GM18873 (cell line): ENCODE data around the gene TBCD.

Experiments
- ATAC-seq: cut with Tn5 transposase; IDR thresholded peaks from one replicate; pipeline ENCODE4 v1.9.1; 2021; ENCODE audit warnings: mild to moderate bottlenecking, moderate library complexity, moderate number of reproducible peaks; ENCODE audit not compliant: unreplicated experiment, low FRiP score

Gene TBCD

GRCh38 chr17:82828875-82829487, 77.1 kb downstream of the TBCD start:
- no peak for ATAC-seq

GRCh38 chr17:82830249-82830661, 78.4 kb downstream of the TBCD start:
- ATAC-seq: no peak

GRCh38 chr17:82831041-82831817, 79.4 kb downstream of the TBCD start:
- no peak for ATAC-seq

- ATAC-seq: no peak
Measured at GRCh38 chr17:82831818-82832200, 79.9 kb downstream of the TBCD start.

GRCh38 chr17:82832411-82832810, 80.5 kb downstream of the TBCD start:
- no peak for ATAC-seq

GRCh38 chr17:82832881-82833475, 81.1 kb downstream of the TBCD start:
- no peak for ATAC-seq

- ATAC-seq: no peak
Measured at GRCh38 chr17:82835122-82835521, 83.3 kb downstream of the TBCD start.

- ATAC-seq: no peak
Measured at GRCh38 chr17:82835766-82836512, 84.1 kb downstream of the TBCD start.

GRCh38 chr17:82836823-82837357, 85.0 kb downstream of the TBCD start:
- ATAC-seq: no peak

- no peak for ATAC-seq
Measured at GRCh38 chr17:82837586-82838320, 85.9 kb downstream of the TBCD start.

- ATAC-seq: no peak
Measured at GRCh38 chr17:82838386-82839063, 86.7 kb downstream of the TBCD start.

GRCh38 chr17:82839617-82840292, 87.9 kb downstream of the TBCD start, which contains the start of gene ZNF750:
ZNF750 (minus strand) TSS chr17:82840022; CDS start chr17:82832454, 7,568 bp downstream.
- ATAC-seq: no peak

GRCh38 chr17:82840431-82840831, 88.6 kb downstream of the TBCD start:
- ATAC-seq: no peak

- no peak for ATAC-seq
Measured at GRCh38 chr17:82841921-82842596, 90.2 kb downstream of the TBCD start.

- ATAC-seq: no peak
Measured at GRCh38 chr17:82843904-82844680, 92.2 kb downstream of the TBCD start.

- no peak for ATAC-seq
Measured at GRCh38 chr17:82844796-82845162, 92.9 kb downstream of the TBCD start.

- no peak for ATAC-seq
Measured at GRCh38 chr17:82845163-82845807, 93.4 kb downstream of the TBCD start.
